CD1c-positive myeloid dendritic cell (primary cell): Measurements from ENCODE around the gene MYRIP.

Experiments used
- DNase-seq: peaks from one replicate; pipeline ENCODE4 v3.0.0-alpha.2; 2016; ENCODE audit errors: extremely low spot score

Gene MYRIP

DNA sequence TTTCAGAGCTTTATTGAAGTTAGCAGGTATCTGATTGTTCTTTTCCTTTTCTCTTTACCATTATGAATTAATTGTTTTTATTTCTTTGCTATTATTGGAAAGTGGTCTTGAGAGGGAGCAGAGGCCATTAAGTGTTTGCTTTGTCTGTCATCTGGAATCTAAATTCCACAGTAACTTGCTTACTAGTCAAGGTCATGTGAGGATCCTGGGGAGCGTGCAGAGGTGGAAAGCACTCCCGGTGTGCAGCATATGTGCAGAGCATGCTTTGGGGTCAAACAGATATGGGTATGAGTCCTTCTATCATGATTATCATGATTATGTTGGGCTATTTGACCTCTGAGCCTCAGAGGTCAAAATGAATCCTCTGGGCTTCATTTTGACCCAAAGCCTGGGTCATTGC is 96.4 kb downstream of the MYRIP start:
- DNase-seq = no peak

DNA sequence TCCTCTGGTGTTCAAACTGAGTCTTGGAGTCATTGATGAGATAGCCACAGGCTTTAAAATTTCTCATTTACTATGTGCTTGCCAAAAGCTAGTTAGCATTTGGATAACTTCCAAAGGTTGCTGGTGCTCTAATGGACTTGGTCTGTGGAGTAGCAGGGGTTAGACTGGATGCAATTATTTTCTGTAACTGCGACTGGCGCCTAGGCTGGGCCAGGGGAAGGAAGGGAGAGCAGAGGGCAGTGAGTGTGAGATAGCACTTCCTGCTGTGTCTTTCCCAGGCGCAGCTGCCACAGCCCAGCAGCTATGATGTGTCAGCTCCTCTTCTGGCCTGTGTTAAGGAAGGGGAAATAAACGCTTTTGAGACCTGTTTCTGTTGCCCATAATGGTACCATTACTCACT is 98.6 kb downstream of the MYRIP start:
- no peak for DNase-seq

DNA sequence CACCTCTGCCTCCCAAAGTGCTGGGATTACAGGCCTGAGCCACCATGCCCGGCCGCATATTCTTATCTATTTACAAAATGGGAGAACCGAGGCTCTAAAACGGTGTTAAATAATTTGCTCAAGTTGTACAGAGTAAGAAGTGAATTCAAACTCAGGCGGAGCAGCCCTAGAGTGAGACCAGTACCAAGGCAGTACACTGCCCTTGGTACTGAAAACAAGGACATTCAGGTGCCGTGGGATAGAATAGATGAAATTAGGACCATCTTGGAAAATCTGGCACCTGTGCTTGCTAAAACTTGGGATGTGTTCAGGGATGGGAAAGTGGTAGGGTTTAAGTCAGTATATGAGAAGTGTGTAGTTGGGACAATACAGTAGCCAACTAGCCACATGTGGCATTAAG is 100.7 kb downstream of the MYRIP start:
- DNase-seq = no peak

DNA sequence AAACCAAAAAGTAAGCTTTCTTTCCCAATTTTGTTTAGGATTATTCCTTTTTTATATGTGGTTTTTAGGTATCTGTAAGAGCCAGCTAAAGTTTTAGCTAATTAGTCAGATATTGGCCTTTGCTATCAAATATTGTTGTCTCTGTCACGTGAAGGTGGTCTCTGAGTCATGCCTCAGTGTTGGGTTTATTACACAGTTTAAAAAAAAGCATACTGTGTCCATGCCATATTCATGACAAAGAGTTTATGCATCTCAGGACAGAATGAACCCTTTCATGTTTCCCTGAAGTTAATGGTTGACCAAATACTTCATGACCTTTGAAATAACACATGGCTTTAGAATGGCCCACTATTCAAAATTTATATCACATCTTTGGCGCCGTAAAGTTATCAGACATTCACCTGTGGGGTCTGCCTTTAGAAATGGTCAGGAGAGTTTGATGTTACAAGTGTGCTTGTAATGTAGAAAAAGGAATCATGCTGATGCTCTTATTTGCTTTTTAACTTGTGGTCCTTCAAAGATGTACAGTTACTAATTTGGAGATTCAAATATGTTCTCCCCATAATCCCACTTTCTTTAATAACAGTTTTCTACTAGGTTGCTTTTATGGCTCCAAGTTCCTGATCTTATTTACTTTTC is 101.5 kb downstream of the MYRIP start:
- no peak for DNase-seq

DNA sequence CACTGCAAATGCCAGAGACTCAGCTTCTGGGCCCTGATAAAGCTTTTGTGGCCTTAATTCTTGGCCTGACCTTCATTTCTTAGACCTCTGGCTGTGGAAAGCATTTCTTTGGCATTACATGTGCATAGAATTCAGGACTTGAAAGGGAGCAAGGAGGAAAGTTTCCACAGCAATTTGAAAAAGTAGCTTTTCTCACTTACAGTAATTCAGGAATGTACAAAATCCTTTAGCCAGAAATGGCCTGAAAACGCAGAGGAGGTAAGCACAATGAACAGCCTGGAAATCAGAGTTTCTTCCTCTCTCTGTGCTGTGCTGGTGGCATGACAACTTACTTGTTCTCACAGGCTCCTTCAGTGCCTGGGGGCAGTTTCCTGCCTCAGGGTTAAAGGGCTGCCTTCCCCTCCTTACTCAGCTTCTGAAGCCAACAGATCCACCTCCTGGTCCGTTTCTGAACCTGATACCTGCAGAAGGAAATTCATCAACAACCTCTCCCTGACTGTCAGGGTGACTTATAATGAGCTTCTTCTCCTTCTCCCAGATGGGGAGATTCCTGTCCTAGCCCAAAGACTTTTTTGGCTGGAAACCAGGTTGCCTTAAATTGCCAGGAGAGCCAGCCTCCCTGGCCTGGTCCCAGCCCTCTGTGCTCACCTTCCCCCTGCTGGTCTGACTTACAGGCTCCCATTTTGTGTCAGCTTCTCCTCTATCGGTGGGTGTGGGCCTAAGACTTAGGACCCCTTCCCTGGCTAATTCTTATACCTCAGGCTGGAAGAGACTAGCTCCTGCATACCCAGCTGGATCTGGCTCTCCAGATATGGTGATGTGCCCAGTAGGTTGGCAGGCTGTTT is 102.3 kb downstream of the MYRIP start:
- DNase-seq = no peak

DNA sequence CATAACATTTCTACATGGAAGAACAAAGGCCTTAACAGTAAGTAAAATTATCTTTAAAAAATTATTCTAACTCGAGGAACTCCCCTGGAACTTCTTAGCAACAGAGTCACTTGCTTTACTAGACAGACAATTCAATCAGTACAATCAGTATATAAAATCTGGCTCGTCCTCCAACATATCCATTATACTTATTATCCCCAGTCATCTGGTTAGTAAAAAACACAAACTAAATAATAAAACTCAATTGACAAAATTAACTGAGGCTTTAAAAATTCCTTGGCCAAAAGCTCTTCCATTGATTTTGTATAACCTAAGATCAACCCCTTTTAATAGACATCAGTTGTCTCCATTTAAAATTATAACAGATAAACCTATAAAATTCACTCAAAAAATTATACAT is 105.6 kb downstream of the MYRIP start:
- DNase-seq = no peak

DNA sequence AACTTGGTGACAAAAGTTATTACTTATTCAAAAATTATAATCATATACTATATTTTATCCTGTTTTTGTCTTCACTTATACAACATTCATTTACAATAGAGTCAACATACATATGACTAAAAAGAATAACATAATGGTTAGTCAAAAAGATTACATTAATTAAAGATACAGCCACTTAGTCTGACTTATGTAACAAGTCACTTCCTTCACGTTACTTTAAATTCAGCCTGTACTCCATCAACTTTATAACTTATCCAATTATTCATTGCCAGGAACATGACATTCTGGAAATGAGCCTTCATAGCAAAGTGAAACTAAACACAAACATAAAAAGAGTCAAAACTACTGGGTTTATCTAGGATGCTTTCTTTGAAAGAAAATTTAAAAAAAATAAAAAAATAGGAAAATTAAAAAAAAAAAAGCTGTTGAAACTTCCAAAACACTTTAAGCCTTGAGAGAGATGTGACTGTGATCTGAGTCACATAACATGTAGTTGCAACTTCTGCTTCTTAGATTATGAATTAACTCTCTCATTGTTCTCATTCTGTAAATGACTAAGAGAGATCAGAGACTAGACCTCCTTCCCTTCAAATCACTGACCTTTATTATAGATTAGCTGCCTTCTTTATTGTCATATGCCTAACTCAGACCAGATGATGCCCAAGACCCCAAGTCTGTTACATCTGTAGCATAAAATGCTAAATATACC is 107.8 kb downstream of the MYRIP start:
- DNase-seq = no peak

DNA sequence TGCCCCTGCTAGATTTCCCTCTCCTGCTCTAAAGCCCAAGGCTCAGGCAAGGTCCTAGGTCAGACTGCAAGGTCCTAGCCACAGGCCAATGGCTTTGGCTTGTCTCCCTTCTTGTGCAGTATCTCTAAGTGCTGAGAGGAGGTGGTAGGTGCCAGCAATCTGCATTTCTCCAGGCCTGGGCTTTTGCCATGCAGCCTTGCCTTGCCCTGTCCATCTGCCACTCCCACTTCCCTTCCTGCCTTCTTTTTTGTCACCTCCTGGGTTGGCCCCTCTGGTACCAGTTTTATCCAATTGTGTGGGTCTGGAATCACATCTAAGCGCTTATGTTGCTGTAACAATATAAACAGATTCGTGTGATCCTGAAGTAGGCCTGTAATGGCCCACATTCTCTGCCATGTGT is 109.9 kb downstream of the MYRIP start:
- no peak for DNase-seq

DNA sequence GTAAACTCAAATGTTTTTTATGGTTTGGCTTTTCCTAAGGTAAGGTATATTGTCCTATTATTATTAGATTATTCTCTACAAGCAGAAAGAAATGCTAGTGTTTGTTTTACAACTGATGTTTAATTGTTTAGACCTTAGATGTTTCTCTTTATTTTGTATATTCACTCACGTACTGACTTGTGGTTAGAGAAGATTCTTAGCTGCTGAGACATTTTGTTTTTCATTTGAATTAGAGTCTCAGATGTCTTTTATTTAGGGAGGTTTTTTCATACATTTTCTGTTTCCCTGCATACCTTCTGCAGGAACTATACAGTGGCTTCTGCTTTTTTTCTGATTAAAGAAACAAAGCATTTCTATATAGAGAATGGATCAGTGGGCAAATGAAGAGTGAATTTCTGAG is 110.9 kb downstream of the MYRIP start:
- no peak for DNase-seq

DNA sequence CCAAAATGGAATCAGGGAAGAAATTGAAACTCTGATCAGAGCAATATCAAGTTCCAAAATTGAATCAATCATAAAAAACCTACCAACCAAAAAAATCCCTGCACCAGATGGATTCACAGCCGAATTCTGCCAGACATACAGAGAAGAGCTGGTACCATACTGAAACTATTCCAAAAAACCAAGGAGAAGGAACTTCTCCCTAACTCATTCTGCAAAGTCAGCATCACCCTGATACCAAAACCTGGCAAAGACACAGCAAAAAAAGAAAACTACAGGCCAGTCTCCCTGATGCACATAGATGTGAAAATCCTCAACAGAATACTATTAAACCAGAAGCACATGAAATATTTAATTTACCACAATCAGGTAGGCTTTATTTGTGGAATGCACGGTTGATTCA is 118.1 kb downstream of the MYRIP start:
- no peak for DNase-seq

DNA sequence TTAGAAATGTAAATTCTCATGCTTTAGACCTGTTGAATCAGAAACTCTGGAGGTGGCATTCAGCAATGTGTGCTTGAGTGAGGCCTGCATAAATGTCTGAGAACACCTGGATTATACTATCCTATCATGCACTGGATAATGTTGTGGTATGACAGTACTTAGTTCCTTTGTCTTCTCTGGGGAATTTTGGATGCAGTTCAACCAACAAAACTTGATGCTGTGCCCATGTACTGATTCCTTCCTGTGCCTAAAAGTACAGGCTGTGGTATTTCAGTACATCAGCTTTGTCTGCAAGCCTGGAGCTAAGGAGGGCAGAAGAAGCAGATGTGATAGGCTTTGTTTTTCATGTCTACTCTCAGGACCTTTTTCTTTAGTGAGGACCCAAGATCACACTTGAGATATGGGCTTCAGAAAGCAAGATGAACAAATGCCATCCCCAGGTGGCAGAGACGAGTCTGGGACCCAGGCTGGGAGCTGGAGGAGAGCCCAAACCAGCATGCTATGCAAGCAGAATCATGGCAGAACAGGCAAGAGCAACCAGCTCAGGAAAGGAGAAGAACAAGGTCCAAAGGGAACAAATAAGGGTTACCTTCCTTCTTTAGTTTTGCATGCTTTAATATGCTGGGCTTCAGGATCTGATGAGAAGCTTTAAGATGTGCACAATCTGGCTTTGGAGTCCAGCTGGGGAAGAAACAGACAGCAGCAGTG is 124.7 kb downstream of the MYRIP start:
- DNase-seq = no peak

DNA sequence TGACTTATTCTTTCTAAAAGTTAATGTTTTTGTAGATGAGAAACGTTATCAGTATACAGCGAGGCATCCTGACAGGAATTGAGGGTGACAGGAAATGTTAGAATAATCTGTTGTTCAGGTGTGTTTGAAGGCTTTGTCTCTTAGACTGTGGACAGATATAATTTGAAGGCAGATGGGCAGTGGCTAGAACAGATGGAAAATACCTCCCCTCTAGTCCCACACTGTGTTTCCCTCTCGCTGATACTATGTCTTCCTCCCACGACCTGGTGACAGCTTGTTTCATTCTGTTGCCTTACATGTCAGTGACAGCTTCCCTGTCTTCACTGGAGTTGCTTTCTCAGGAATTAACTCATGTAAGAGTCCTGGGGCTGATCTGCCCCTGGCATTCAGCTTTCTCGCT is 125.3 kb downstream of the MYRIP start:
- no peak for DNase-seq

DNA sequence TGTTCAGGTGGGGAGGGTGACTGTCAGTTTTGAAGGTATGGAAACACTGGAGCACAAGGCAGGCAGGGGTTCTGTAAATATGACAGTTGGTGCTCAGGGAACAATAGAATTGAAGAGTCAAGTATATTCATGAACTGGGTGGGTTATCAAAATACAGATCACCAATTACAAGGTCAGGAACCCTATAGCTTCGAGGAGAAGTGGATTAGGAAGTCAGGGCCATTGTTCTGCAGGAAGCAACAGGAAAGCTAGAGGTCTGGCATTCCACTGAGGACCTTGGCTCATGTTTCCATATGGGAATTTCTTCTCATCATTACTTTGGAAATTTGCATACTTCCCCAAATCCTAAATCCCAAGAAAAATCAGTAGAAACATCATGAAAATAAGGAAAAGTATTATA is 125.9 kb downstream of the MYRIP start:
- no peak for DNase-seq

DNA sequence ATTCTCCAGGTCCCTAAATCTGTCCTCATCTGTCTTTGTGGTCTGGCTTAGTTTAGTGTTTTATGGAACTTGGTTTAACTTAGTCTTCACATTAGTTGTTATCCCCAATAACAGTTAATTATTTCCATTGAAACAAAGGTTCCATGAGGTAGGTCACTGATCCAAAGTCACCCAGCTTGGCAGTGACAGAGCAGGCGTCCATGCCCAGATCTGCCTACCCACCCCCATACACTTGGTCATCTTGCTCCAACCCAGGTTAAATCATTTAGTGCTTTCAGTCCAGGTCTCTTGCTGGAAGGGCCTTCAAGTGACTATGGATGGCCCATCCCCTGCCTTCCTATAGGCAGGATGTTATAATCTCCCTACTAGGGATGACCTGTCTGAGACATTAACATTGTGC is 127.4 kb downstream of the MYRIP start:
- DNase-seq = no peak

DNA sequence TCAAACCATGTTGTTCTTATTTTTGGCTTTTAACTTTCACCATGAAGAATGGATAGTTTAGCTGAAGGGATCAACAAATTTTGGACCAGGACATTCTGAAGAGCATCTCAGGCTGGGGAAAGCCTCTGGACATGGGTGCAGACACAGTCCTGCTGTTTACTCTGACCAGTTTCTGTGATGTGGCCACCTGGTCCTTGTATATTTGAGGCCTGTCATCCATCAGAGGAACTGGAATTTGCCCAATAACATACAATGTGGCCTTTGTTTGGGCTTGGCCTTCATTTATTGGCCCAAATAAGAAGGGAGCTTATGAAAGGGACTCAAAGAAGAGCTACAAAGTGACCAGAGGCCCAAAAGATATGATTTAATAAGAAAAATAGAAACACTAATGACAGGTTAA is 127.9 kb downstream of the MYRIP start:
- no peak for DNase-seq

DNA sequence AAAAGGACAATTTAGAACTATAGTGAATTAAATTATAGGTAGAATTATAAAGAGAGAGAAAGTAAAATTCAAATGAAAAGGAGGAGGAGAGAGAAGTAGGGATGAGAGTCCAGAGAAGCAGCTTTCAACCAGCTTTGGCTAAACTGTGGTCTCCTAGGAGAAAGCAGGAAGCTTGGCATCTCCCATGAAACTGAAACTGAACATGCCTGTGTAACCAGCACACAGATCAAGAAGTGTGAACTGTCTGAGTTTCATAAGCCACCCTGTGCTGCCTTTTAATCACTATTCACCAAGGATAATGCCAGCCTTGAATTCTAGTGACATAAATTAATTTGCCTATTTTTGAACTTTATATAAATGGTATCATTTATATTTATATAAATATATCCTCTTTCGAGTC is 128.5 kb downstream of the MYRIP start:
- no peak for DNase-seq

DNA sequence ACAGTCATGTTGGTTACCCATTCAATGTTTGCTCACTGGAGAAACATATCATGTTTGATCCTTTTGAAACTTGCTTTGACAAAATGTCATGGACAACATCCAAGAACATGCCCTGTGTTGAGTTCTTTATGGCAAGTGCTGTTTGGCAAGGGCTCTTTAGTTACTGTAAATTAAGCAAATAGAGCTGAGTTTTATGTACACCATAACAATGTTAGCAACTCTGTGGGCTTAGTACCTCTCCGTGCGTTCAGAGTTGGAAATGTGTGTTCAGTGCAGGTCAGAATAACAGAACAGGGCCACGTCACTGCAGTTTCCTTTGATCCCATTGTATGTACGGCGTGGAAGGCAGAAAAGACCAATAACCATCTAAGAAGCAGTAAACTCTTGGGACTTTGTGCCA is 132.5 kb downstream of the MYRIP start:
- DNase-seq = no peak

DNA sequence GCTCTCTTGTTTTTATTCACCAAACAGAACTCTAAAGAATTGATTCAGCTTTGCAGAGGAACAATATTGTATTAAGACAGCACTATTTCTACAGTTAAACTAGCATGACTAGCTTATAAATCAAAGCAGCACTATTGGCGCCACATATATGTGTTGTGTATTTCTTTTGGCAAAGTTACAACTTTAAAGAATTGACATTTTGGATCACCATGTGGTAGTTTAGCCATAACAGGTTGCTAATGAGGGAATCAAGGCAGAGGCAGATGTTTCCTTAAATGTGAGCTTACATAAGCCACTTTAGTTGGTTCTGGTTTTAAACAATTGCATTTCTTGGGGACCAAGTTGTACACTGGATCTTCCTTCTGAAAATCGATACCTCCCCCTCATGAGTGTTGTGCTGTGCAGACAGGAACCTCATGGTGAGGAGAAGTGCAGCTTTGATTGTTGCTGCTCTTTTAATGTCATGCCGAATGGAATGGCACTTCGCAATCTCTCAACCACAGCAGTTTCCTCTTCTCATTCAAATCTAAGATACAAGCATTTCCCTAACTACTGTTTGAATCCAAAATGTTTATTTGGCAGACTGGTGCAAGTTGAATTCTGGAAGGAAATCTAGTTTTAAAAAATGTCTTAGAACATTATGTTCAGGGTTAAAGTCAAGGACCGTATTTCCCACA is 151.2 kb downstream of the MYRIP start:
- DNase-seq = no peak

DNA sequence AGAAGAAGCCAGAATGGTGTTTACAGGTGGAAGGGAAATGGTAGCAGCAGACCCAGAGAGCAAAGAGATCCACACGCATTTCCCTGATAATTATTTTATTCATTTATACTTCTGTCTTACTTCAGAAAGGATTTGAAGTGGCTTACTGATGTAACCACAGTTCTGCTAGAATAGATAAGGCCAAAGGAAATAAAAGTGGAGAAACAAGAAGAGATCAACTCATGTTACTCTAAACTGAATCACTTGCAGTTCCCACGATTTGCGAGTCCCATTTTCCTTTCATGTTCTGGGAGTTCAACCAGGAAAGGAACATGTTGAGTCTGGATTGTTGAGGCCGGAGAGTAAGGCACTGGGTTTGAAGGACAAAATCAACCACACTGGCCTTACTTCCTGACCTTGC is 151.8 kb downstream of the MYRIP start:
- no peak for DNase-seq

DNA sequence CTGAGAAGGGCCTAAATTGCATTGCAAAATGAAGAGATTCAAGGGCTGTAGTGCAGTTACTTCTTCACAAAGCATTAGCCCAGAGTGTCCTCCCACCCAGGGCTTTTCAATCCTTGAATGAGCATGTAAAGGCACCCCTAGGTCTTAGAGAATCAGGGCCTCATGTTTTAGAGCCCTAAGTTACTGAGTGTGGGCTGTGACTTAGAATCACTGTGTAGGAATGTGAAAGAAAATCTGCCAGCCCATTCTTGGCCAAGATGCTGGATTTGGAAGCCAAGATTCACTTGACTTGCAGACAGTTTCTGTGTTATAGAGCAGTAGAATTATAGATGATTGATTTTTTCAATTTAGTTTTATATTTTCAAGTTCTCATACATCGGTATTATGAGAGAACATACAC is 153.2 kb downstream of the MYRIP start:
- DNase-seq = no peak

DNA sequence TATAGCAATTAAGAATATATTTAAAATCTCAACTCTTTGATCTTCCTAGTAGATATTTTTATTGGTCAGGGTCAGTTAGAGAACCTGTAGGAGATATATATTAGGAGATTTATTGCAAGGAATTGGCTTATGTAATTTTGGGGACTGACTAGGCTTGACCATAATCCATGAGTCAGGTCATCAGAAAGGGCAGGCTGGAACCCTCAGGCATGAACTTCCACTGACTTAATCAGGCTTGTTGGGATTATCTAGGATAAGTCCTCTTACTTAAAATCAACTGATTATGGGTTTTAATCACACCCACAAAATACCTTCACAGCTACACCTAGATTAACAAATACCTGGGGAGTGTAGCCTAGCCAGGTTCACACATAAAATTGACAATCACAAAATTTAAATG is 156.1 kb downstream of the MYRIP start:
- no peak for DNase-seq

DNA sequence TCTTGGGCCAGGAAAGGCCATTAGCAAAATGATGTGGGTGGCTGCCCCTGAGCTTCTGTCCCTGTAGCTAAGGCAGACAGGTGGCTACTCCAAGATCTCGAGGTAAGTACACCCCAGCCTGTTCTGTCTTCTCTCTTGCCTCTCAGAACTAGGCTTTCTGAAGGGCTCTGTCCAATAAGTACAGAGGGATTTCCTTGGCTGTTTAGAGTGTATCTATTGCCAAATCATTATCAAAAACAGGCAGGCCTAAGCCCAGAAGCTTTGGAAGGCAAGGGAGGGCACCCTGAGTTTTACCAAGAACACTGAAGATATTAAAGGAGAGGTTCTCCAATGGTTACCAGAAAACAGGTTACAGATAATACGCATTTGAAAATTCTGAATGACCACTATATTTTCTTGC is 156.6 kb downstream of the MYRIP start:
- DNase-seq = no peak
